ENCODE measurements around the gene COA8. TPM values are rescaled to one million over a fixed set of nuclear protein-coding genes. Genes with fewer than 3 reads are reported as not detected.

The COA8 gene
- total RNA-seq, 1 donor from 2014 or later, result 48.3 TPM

DNA sequence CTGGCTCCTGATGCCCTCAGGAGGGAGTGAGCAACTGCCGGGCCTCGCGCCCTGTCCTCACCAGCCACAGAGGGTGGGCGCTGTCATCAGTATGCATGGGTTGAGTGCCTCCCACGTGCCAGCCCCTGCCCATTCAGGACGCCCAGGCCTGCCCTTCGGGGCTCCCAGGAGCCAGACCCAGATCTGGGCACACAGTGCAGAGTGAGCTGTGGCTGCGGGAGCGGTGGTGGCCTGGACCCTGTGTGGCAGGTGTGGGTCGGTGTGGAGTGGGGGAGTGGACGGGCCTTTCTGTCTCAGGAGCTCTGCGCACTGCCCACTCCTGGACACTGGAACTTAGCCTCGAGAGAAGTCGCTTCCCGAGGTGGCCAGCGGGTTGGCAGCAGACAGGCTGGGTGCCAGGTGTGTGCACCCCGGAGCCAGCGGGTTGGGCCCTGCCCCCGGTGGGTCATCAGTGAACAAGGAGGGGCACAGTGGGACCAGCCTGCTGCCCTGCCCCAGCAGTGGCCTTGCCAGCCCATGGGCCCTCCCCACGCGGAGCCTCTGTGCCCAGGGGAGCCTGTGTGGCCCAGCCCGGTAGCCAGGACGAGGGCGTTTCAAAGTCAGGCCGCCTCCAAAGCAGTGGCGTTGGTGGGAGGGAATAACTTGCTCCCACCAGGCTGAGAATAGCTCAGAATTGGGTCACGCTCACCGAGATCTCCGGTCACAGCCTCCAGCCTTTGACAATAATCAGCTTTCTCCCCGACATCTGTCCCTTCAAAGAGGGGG lies 24.3 kb upstream of the COA8 start:
- peaks cover 56% of the 10 kb centered on the region for H3K4me1 ChIP-seq
- peak overlapping the region; percentile 84 for H3K27ac ChIP-seq (replicated peaks)
- peaks cover 13% of the 10 kb centered on the region for H3K36me3 ChIP-seq

DNA sequence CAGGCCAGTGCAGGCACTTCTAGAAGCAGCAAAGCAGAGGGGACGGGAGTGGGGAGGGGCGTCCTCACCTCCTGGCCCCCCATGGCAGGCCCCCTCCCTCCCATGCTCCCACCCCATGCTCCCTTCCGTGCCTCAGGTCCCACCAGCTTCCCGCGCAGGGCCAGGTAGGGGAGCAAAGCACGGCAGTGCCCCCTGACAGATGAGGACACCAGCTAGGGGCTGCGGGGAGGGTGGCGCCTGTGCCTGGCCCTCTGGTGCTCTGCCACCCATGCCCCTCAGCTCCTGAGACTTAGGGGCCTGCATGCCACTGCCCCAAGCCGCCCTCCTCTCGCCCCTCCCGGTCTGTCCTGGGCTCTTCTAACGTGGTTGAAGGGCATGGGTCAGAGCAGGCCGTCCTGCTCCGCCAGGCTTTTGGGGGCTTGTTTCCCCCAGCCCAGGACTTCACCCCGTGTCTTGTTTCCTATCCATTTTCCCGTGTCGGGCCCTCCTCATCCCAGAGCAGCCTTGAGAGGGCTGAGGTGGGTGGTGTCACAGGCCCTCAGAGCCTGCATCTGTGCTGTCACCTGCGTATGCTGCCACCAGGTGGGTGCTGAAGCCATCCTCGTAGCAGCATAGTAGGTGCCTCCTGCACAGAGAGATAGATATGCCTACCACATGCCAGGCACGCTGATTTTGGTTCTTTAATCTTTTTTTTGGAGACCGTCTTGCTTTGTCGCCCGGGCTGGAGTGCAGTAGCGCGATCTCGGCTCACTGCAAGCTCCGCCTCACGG lies 23.5 kb upstream of the COA8 start:
- intact Hi-C loops (cut with micrococcal nuclease), result no loop called here

More for the DNA sequence above, 24.3 kb upstream of the COA8 start:
- no peak for DNase-seq
- TF ChIP-seq, protein P1, sequence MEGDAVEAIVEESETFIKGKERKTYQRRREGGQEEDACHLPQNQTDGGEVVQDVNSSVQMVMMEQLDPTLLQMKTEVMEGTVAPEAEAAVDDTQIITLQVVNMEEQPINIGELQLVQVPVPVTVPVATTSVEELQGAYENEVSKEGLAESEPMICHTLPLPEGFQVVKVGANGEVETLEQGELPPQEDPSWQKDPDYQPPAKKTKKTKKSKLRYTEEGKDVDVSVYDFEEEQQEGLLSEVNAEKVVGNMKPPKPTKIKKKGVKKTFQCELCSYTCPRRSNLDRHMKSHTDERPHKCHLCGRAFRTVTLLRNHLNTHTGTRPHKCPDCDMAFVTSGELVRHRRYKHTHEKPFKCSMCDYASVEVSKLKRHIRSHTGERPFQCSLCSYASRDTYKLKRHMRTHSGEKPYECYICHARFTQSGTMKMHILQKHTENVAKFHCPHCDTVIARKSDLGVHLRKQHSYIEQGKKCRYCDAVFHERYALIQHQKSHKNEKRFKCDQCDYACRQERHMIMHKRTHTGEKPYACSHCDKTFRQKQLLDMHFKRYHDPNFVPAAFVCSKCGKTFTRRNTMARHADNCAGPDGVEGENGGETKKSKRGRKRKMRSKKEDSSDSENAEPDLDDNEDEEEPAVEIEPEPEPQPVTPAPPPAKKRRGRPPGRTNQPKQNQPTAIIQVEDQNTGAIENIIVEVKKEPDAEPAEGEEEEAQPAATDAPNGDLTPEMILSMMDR (IDR thresholded peaks at IDR 0.05; ENCODE audit: borderline replicate concordance), result no peak
- no peaks in the 10 kb centered on the region for H3K9me3 ChIP-seq (replicated peaks)
- H3K4me3 ChIP-seq, result no peak overlapping the region
- no peaks in the 10 kb centered on the region for H3K27me3 ChIP-seq (ENCODE audit: low read depth)
- intact Hi-C loops (cut with micrococcal nuclease), result no loop called here

DNA sequence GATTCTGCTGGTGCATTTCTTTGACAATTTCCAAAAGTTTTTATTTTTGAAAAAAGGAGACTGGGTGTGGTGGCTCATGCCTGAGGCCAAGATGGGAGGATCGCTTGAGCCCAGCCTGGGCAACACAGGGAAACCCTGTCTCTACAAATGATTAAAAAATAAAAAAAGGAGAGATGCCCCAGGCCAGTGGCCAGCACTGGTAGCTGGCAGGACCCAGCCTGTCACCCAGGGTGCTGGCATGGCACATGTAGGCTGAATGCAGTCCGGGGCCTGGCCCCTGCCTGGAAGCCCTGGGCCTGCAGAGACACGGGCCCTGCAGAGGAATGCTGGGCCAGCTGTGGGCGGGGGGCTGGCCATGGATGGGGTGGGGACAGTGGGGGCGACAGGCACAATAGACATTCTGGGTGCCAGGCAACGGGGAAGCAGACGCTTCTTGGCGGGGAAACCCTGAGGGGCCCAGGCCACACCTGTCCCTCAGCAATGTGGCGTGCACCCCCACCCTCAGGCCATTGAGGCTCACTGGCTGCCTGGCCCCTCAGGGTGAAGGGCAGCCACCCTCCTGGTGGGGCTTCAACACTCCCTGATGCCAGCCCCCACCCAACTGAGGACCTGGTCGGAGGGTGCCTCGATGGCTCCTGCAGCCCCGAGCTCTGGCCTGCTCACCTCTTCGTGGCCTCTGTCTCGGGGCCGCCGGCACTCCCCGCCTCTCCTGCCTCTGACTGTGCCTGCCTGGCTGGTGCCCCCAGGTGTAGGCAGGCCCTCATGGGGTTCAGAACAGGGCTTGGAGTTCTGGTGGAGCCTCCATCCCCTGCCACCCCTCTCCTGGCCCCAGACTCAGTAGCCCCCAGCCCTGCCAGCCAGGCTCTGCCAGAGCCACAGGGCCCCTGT lies 21.7 kb upstream of the COA8 start:
- intact Hi-C loops (cut with micrococcal nuclease), result no loop called here
- Histone ChIP-seq H3K27me3 (ENCODE audit: low read depth) (no peaks in the 10 kb centered on the region), H3K4me1 (peaks cover 73% of the 10 kb centered on the region), H3K27ac (replicated peaks) (peak overlapping the region; percentile 76), H3K36me3 (no peaks in the 10 kb centered on the region), H3K9me3 (replicated peaks) (no peaks in the 10 kb centered on the region), H3K4me3 (no peak overlapping the region)
- no peak for DNase-seq
- TF ChIP-seq, protein P1 (IDR thresholded peaks at IDR 0.05; ENCODE audit: borderline replicate concordance), result no peak

More for the DNA sequence above, 23.5 kb upstream of the COA8 start:
- Histone ChIP-seq H3K4me1 (peaks cover 64% of the 10 kb centered on the region), H3K36me3 (peaks cover 6% of the 10 kb centered on the region), H3K27me3 (ENCODE audit: low read depth) (no peaks in the 10 kb centered on the region), H3K9me3 (replicated peaks) (no peaks in the 10 kb centered on the region), H3K4me3 (no peak overlapping the region), H3K27ac (replicated peaks) (peak overlapping the region; percentile 84)
- DNase-seq, result no peak
- TF ChIP-seq, protein P1 (IDR thresholded peaks at IDR 0.05; ENCODE audit: borderline replicate concordance), result no peak

DNA sequence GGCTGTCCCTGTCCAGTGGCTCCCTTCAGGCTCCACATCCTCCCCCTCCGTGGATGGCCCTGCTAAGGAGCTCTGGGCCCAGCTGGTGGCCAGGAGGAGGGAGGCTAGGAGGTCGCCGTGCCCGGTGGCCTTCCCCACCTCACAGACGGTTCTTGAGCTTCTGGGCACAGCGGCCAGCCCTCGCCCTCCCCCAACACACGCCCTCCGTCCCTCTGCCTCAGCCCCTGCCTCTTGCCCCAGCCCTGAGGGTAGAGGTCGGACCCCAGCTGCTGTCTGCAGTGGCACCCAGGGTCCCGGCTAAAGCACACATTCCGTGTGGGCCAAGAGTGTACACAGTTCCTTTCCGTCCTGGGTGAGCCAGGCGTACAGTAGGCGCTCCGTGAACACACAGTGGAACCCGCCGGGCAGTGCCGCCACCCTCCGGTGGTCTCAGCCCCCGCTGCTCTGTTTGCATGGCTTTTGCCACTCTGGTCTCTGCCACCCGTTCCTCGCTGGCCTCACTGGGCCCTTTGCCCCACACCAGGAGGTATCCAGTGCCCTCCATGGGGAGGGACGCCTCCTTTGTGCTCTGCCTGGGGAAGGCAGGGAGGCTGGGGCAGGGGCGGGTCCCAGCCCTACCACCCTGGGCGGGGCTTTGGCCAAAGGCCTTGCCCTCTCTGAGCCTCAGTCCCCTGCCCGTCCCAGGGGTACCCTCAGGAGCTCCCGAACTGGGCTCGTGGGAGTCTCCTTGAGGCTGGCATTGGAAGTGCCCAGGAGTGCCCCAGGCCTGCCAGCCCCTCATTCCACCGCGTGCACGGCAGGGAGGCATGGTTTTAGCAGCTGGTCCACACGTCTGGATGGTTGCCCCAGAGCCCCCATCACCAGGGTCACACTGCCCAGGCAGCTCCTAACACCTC lies 20.8 kb upstream of the COA8 start:
- H3K9me3 ChIP-seq (replicated peaks), result no peaks in the 10 kb centered on the region
- H3K27me3 ChIP-seq (ENCODE audit: low read depth), result no peaks in the 10 kb centered on the region
- H3K36me3 ChIP-seq, result no peaks in the 10 kb centered on the region
- no peak for DNase-seq
- H3K27ac ChIP-seq (replicated peaks), result peak overlapping the region; percentile 76
- H3K4me1 ChIP-seq, result peaks cover 82% of the 10 kb centered on the region
- intact Hi-C loops (cut with micrococcal nuclease), result no loop called here
- H3K4me3 ChIP-seq, result peak overlapping the region; percentile 25
- TF ChIP-seq, protein P1 (IDR thresholded peaks at IDR 0.05; ENCODE audit: borderline replicate concordance), result no peak

Data from left ventricle myocardium inferior (tissue), 1 donor.